GM18858 (cell line): ENCODE measurements around the gene SCRN3.
"Not testable (repeated sequence)": the region's sequence is repeated elsewhere in the genome, so short reads cannot be mapped to it uniquely, and the experiment has no call there.

Experiments
- ATAC-seq: cut with Tn5 transposase; IDR thresholded peaks from one replicate; pipeline ENCODE4 v1.9.1; 2021; ENCODE audit not compliant: unreplicated experiment

SCRN3 gene, protein sequence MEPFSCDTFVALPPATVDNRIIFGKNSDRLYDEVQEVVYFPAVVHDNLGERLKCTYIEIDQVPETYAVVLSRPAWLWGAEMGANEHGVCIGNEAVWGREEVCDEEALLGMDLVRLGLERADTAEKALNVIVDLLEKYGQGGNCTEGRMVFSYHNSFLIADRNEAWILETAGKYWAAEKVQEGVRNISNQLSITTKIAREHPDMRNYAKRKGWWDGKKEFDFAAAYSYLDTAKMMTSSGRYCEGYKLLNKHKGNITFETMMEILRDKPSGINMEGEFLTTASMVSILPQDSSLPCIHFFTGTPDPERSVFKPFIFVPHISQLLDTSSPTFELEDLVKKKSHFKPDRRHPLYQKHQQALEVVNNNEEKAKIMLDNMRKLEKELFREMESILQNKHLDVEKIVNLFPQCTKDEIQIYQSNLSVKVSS

DNA sequence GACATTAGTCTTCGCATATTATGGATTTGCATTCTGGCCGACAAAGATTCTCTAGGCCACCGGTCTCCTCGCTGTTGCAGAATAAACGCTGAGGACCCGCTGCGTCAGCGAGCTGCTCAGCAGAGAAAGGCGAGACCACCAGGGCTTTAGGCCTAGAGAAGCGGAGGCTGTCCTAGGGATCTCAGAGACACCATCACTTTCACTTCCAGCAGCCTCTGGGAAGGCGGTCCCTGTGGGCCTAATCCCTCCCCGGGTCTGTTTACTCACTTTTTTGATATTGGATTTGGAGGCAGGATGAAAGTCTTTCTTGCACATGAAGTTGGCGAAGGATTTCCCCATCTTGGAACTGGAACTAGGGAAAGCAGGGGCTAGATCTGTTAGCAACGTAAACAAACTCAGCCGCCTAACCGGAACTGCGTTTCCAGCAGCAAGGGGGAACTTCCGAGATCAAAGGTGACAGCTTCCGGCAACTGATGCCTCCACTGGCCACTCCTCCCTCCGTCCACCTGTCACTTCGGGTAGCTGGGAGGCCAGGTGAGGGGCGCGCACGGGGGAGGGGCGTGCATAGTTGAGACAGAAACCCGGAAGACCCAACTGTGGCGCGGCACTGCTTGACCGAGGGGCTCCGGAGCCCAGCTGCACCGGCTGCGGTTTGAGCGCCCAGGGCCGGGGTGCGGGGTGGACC, at the start of gene SCRN3:
Gene SCRN3, plus strand, starts transcription at position 447 of the 685 bp plus-strand sequence. CDS start 2,554 bp downstream, outside the sequence.
- ATAC-seq = peak; percentile 88

GRCh38 chr2:174350018-174350417, 45.5 kb upstream of the SCRN3 start:
- ATAC-seq = no peak

DNA sequence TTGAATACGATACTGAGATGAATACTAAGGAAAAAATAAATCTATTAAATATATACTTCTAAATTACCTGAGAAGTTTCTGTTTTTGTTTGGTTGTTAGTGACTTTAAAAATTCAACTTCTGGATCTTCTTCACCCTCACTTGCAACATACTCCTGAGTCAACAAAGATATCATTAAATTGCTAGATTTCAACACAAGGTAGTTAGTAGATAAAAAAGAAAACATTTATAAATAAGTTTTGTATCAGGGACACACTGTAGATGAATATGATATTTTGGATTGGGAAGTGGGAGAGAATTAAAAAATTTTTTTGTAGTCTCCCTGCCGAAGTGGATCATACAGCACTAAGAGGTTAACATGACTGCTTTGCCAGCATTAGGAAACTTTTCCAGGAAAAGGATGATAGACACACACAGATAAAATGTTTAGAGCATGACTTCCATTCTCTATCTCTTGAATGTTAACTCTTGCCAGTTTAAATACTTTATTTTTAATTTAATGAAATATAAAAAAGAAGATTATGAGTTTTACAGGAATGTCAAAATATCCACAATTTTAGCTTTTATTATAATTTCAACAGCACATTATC, 44.8 kb upstream of the SCRN3 start:
- no peak for ATAC-seq

- ATAC-seq = no peak
Measured at GRCh38 chr2:174353004-174353403, 42.5 kb upstream of the SCRN3 start.

GRCh38 chr2:174356347-174356746, 39.2 kb upstream of the SCRN3 start:
- ATAC-seq = no peak

DNA sequence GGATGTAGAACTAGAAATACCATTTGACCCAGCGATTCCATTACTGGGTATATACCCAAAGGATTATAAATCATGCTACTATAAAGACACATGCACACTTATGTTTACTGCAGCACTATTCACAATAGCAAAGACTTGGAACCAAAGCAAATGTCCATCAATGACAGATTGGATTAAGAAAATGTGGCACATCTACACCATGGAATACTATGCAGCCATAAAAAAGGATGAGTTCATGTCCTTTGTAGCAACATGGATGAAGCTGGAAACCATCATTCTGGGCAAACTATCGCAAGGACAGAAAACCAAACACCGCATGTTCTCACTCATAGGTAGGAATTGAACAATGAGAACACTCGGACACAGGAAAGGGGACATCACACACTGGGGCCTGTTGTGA, 35.9 kb upstream of the SCRN3 start:
- ATAC-seq = not testable (repeated sequence)

- ATAC-seq = no peak
Measured at GRCh38 chr2:174362949-174363348, 32.6 kb upstream of the SCRN3 start.

DNA sequence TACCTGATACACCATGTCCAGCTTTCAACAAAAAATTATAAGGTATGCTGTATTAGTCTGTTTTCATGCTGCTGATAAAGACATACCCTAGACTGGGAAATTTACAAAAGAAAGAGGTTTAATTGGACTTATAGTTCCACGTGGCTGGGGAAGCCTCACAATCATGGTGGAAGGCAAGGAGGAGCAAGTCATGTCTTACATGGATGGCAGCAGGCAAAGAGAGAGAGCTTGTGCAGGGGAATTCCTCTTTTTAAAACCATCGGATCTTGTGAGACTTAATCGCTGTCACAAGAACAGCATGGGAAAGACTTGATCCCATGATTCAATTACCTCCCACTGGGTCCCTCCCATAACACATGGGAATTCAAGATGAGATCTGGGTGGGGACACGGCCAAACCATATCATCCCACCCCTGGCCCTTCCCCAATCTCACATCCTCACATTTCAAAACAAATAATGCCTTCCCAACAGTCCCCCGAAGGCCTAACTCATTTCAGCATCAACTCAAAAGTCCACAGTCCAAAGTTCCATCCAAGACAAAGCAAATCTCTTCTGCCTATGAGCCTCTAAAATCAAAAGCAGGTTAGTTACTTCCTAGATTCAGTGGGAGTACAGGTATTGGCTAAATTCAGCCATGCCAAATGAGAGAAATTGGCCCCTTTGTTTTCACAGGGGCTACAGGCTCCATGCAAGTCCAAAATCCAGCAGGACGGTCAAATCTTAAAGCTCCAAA, 31.9 kb upstream of the SCRN3 start:
- not testable (repeated sequence) for ATAC-seq

- ATAC-seq = no peak
Measured at GRCh38 chr2:174364628-174365027, 30.9 kb upstream of the SCRN3 start.

DNA sequence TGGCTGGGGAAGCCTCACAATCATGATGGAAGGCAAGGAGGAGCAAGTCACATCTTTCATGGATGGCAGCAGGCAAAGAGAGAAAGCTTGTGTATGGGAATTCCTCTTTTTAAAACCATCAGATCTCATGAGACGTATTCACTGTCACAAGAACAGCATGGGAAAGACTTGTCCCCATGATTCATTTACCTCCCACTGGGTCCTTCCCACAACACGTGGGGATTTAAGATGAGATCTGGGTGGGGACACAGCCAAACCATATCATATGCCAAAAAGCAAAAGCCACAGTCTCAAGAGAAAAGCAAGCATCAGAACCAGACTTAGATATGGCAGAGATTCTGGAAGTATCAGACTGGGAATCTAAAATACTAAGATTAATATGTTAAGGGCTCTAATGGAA, 30.0 kb upstream of the SCRN3 start:
- no peak for ATAC-seq

GRCh38 chr2:174368691-174369090, 26.8 kb upstream of the SCRN3 start:
- no peak for ATAC-seq

GRCh38 chr2:174376967-174377366, 18.6 kb upstream of the SCRN3 start:
- ATAC-seq = no peak

- no peak for ATAC-seq
Measured at GRCh38 chr2:174383796-174384195, 11.7 kb upstream of the SCRN3 start.

GRCh38 chr2:174385201-174385600, 10.3 kb upstream of the SCRN3 start:
- ATAC-seq = no peak

DNA sequence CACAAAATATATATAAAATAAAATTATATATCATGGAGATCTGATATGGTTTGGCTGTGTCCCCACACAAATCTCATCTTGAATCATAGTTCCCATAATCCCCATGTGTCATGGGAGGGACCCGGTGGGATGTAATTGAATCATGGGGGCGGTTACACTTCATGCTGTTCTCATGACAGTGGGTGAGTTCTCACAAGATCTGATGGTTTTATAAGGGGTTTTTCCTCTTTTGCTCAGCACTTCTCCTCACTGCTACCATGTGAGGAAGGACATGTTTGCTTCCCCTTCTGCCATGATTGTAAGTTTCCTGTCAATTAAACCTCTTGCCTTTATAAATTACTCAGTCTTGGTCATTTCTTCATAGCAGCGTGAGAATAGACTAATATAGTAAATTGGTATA, 6.8 kb upstream of the SCRN3 start:
- not testable (repeated sequence) for ATAC-seq

- no peak for ATAC-seq
Measured at GRCh38 chr2:174389542-174389941, 6.0 kb upstream of the SCRN3 start.

DNA sequence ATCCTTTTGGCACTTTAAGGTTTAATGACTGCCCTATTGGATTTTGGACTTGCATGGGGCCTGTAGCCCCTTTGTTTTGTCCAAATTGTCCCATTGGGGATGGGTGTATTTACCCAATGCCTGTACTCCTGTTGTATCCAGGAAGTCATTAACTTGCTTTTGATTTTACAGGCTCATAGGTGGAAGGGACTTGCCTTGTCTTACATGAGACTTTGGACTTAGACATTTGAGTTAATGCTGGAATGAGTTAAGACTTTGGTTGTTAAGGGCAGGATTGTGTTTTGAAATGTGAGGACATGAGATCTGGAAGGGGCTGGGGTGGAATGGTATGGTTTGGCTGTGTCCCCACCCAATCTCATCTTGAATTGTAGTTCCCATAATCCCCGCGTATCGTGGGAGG, 5.2 kb upstream of the SCRN3 start:
- not testable (repeated sequence) for ATAC-seq

- ATAC-seq = no peak
Measured at GRCh38 chr2:174392706-174393105, 2.8 kb upstream of the SCRN3 start.

- ATAC-seq = peak; percentile 6
Measured at GRCh38 chr2:174395969-174396630, 570 bp downstream of the SCRN3 start.

DNA sequence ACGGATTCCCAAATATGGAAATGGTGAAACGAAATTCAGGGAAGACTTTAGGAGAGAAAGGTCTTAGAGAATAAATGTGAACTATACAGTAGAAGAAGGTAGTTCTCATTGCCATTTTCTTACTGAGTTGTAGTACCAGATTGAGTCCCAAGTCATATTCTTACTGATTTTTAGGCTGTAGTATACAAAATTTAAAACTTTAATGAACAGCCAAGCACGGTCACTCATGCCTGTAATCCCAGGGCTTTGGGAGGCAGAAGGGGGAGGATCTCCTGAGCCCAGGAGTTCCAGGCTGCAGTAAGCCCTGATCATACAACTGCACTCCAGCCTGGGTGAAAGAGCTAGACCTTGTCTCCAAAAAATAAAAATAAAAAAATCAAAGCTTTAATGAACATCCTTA, 2.2 kb downstream of the SCRN3 start:
- no peak for ATAC-seq

DNA sequence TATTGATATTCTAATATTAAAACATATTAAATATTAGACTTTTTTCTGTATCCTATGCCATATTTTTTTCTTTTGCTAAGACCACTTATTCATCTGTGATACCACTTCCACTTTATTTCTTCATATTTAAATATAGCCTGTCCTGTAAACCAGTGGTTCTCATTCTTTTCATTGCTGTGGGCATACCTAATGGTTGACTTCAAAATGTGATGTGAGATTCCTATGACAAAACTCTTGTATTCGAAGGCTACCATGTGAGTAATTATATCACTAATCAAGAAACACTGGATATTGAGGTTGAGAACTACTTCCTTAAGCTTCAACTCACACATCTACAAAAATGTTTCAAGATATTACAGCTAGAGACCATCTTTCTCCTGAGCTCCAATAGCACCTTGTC, 3.6 kb downstream of the SCRN3 start:
- no peak for ATAC-seq
